GM10266 (cell line): ENCODE data around the gene SLC13A3.
A peak's percentile ranks its signal among the peaks of the same experiment; 100 is the strongest.

Experiments used
- DNase-seq: peaks from one replicate; pipeline ENCODE4 v3.0.0; 2012; ENCODE audit errors: extremely low spot score
- TF ChIP-seq, protein P1 (sequence below): IDR thresholded peaks from 2 replicates; pipeline ENCODE4 v1.5.1; 2012; ENCODE audit warnings: mild to moderate bottlenecking, low read depth; ENCODE audit not compliant: control insufficient read depth, insufficient read depth; ENCODE audit errors: missing control alignments

SLC13A3 gene

GRCh38 chr20:46549188-46549972, 101.9 kb downstream of the SLC13A3 start:
- TF ChIP-seq, protein P1, sequence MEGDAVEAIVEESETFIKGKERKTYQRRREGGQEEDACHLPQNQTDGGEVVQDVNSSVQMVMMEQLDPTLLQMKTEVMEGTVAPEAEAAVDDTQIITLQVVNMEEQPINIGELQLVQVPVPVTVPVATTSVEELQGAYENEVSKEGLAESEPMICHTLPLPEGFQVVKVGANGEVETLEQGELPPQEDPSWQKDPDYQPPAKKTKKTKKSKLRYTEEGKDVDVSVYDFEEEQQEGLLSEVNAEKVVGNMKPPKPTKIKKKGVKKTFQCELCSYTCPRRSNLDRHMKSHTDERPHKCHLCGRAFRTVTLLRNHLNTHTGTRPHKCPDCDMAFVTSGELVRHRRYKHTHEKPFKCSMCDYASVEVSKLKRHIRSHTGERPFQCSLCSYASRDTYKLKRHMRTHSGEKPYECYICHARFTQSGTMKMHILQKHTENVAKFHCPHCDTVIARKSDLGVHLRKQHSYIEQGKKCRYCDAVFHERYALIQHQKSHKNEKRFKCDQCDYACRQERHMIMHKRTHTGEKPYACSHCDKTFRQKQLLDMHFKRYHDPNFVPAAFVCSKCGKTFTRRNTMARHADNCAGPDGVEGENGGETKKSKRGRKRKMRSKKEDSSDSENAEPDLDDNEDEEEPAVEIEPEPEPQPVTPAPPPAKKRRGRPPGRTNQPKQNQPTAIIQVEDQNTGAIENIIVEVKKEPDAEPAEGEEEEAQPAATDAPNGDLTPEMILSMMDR, result peak; percentile 20
- DNase-seq, result no peak

DNA sequence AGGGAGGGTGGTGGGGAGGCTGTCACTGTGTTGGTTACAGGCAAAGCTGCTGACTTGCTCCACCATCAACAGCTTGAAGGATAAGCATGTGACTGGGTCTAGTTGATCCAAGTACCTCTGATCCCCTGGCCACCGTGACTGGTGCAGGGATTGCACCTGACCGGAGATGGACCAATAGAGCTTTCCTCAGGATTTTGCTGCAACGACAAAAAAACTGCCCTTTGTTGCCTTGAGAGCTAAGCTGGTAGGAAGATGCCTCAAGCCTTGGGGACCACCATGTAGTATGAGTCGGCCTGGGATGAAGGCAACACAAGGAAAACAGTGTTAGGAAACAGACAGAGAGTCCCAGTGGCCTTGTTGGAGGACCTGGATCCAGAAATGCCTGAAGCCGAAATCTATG, 102.6 kb downstream of the SLC13A3 start:
- TF ChIP-seq, protein P1, result no peak
- DNase-seq, result no peak

DNA sequence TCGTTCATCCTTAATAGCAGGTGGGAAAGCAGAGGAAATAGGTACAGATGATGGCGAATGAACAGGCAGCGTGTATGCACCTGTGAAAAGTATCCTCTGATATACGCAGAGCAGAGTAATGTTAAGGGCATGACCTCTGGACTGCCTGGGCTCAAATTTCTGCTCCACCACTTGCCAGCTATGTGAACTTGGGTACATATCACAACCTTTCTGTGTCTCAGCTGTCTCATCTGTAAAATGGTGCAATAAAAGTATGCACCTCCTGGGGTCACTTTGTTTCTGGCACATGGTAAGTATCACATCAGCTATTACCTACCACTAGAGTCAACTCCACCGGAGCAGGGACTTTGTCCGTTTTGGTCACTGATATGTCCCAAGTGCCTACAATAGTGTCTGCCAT, 103.3 kb downstream of the SLC13A3 start:
- TF ChIP-seq, protein P1, result no peak
- no peak for DNase-seq

DNA sequence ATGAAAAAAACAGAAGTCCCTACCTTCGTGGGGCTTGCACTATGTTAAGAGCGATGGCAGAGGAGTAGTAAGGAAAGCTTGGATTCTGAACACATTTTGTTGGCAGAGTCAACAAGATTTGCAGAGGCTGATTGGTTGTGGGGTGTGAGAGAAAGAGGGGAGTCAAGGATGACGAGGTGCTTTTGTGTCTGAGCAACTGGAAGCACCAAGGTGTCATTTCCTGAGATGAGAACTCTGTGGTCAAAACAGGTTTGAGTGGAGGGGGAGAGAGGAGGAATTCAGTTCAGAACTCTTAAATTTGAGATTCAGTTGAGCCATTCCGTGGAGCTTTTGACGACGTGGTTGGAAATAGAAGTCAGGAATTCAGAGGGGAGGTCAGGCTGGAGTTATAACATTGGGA, 104.3 kb downstream of the SLC13A3 start:
- DNase-seq, result no peak
- TF ChIP-seq, protein P1, result no peak

DNA sequence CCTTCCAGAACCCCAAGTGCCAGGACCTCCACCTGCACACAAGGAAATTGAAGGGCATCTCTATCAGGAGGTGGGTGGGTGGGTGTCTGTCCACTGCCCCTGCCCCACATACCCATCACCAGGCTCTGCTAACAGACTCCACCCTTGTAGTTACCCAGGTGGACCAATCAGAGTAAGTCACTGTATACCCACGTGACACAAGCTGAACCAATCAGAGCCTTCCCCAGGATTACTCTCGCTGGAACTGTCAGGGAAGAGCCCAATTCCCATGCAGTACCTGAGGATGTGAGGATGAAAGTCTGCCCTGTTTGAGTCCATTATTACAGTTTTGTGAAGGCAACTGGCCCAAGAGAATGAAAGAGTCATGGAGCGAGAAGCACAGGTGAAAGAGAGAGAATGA, 105.0 kb downstream of the SLC13A3 start:
- DNase-seq, result no peak
- TF ChIP-seq, protein P1, result no peak

DNA sequence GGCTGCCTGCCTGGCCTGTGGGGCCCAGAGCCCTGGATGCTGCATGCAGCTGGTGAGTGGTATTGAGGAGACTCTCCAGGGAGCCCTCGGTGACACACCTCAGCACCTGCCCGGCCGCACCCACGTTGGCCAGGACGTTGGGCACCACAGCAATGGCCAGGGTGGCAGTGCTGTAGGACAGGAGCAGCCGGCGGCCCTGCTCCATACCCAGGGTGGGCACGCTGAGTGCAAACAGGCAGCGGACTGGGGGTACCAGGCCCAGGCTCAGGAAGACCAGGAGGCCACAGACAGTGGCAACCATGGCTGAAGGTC, 105.5 kb downstream of the SLC13A3 start:
- TF ChIP-seq, protein P1, result no peak
- no peak for DNase-seq

- peak; percentile 58 for DNase-seq
- TF ChIP-seq, protein P1, result no peak
Observed at GRCh38 chr20:46545077-46545826, 106.0 kb downstream of the SLC13A3 start.
